Fibroblast of mammary gland (primary cell): ENCODE results near the gene RAB17.
A peak's percentile ranks its signal among the peaks of the same experiment; 100 is the strongest.
"Not testable (repeated sequence)": the region's sequence is repeated elsewhere in the genome, so short reads cannot be mapped to it uniquely, and the experiment has no call there.

Experiments
- DNase-seq: peaks from one replicate; pipeline ENCODE4 v3.0.0-alpha.2; 2010; ENCODE audit warnings: low read depth
- H3K4me3 ChIP-seq: 2 replicates; pipeline ENCODE4 v1.5.1; 2011; ENCODE audit warnings: low read depth, mild to moderate bottlenecking, low read length, moderate library complexity; ENCODE audit not compliant: control insufficient read depth
- CTCF ChIP-seq: conservative IDR thresholded peaks from 2 replicates; pipeline ENCODE4 v1.5.1; 2011; ENCODE audit warnings: low read depth, low read length, inconsistent platforms; ENCODE audit not compliant: control insufficient read depth, insufficient read depth

RAB17 gene

GRCh38 chr2:237614151-237614720 is 23.7 kb upstream of the RAB17 start:
- no peak for TF ChIP-seq CTCF
- no peak overlapping the region for H3K4me3 ChIP-seq
- DNase-seq = no peak

- TF ChIP-seq CTCF = no peak
- no peak overlapping the region for H3K4me3 ChIP-seq
- no peak for DNase-seq
Observed at GRCh38 chr2:237613679-237614078, 23.1 kb upstream of the RAB17 start.

- H3K4me3 ChIP-seq = no peak overlapping the region
- TF ChIP-seq CTCF = no peak
- DNase-seq = no peak
Observed at GRCh38 chr2:237612527-237613357, 22.2 kb upstream of the RAB17 start.

- not testable (repeated sequence) for DNase-seq, H3K4me3 ChIP-seq
Observed at GRCh38 chr2:237606522-237606921, 16.0 kb upstream of the RAB17 start.

- peak; percentile 58 for DNase-seq
- no peak overlapping the region for H3K4me3 ChIP-seq
- TF ChIP-seq CTCF = peak; percentile 50
Observed at GRCh38 chr2:237604960-237605359, 14.4 kb upstream of the RAB17 start.

GRCh38 chr2:237604391-237604790 is 13.9 kb upstream of the RAB17 start:
- no peak for TF ChIP-seq CTCF
- no peak for DNase-seq
- H3K4me3 ChIP-seq = no peak overlapping the region

- DNase-seq = peak; percentile 65
- no peak for TF ChIP-seq CTCF
- H3K4me3 ChIP-seq = no peak overlapping the region
Observed at GRCh38 chr2:237603718-237604362, 13.3 kb upstream of the RAB17 start.
